Transverse colon (tissue), 4 donors: Measurements from ENCODE around the gene CANX. TPM values are rescaled to one million over a fixed set of nuclear protein-coding genes. Genes with fewer than 3 reads are reported as not detected.

ENCODE experiments used
- DNase-seq: peaks from one replicate; pipeline ENCODE4 v3.0.0-alpha.2; 2019
- H3K27ac ChIP-seq, 4 donors: fragments of 200-600 bp; sonication (generic); 2 replicates each; pipeline ENCODE4 v1.5.1; 2016 to 2018; ENCODE audit warnings: inconsistent platforms in 4 of 4
- H3K27me3 ChIP-seq: fragments of 200-600 bp; sonication (generic); 2 replicates; pipeline ENCODE4 v1.5.1; 2017; ENCODE audit warnings: inconsistent platforms
- H3K36me3 ChIP-seq, 4 donors: fragments of 200-600 bp; sonication (generic); 2 replicates each; pipeline ENCODE4 v1.5.1; 2017 to 2019; ENCODE audit warnings: inconsistent platforms in 4 of 4
- H3K4me1 ChIP-seq, 4 donors: fragments of 200-600 bp; sonication (generic); 2 replicates each; pipeline ENCODE4 v1.5.1; 2017 to 2020; ENCODE audit warnings: inconsistent platforms in 4 of 4
- H3K4me3 ChIP-seq, 4 donors: fragments of 200-600 bp; sonication (generic); 1 replicate in 1 of 4; 2 replicates in 3 of 4; pipeline versions ENCODE4 v1.5.1 to v1.6.1; 2017 to 2019; ENCODE audit warnings: inconsistent platforms in 4 of 4
- H3K9me3 ChIP-seq, 2 donors: fragments of 200-600 bp; sonication (generic); 2 replicates each; pipeline ENCODE4 v1.5.1; 2017 to 2019; ENCODE audit warnings: inconsistent platforms in 2 of 2
- EP300 ChIP-seq: sonication (generic); formaldehyde crosslinking; IDR thresholded peaks from one replicate; pipeline ENCODE4 v1.6.1; 2017; ENCODE audit warnings: antibody characterized with exemption, low read depth
- POLR2A ChIP-seq: fragments of 450-650 bp; IDR thresholded peaks from one replicate; pipeline ENCODE4 v1.6.1; 2016; ENCODE audit warnings: antibody characterized with exemption, mild to moderate bottlenecking, moderate library complexity
- POLR2AphosphoS5 ChIP-seq, 3 donors: sonication (generic); formaldehyde crosslinking; IDR thresholded peaks; one replicate each; pipeline ENCODE4 v1.6.1; 2016; ENCODE audit warnings: antibody characterized with exemption in 3 of 3
- WGBS, 2 donors: methylation state at CpG; one replicate each; pipeline ENCODE4 v1.1.5; 2018; ENCODE audit warnings: low coverage in 1 of 2; 5-methylcytosine and 5-hydroxymethylcytosine counted together
- in situ Hi-C, 4 donors: fragments of 200-750 bp; cut with MboI; loops; one replicate each; pipeline versions ENCODE4 v1.15.0 to v1.15.1; 2017; ENCODE audit warnings: low sequenced_read_pairs in 3 of 4, low pct_ligation_motif_present in 1 of 4, low pct_unique_long_range_greater_than_20kb in 1 of 4
- intact Hi-C: fragments of 100-400 bp; cut with DNase I; formaldehyde crosslinking; loops from one replicate; pipeline ENCODE4 v1.15.1; 2023; ENCODE audit warnings: low total_unique reads
- total RNA-seq, 4 donors: library from RNA; depleted of rRNA; stranded (reverse); fragments of >200 nt; gene quantifications; one replicate each; pipeline ENCODE4 v1.1.0, GENCODE V29; 2016
- TF ChIP-seq, protein P1 (sequence below), 5 experiments: fragments of 200-600 bp in 3 of 5; fragments of 450-650 bp in 2 of 5; sonication (generic) in 3 of 5; IDR thresholded peaks; 1 replicate in 2 of 5; 2 replicates in 3 of 5; pipeline ENCODE4 v1.5.1; 2016 to 2017; ENCODE audit warnings: antibody characterized with exemption in 5 of 5, inconsistent platforms in 3 of 5, mild to moderate bottlenecking in 2 of 5, moderate library complexity in 1 of 5

CANX gene
- total RNA-seq, 4 donors from 2014 or later = 124 to 398 (median 270) TPM

DNA sequence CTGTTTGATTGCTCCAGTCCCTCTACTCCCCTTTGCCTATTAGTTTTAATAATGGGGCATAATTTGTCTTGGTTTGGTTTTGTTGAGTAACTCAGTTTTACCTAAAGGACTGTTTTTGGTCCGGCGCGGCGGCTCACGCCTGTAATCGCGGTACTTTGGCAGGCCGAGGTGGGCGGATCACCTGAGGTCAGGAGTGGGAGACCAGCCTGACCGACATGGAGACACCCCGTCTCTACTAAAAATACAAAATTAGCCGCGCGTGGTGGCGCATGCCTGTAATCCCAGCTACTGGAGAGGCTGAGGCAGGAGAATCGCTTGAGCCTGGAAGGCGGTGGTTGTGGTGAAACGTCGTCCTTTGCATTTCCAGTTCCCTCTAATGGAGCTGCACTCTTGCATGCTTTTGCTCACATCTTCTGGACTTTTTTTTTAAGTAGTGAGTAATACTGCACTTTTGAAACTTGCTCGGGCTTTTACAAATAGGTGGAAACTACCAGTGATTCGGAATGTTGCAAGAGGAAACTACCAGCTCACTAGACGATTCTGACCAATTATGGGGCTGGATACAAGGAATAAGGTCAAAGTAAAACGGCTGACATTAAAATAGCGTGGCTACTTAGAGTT, 33.1 kb downstream of the CANX start:
- Histone ChIP-seq H3K27ac (peak overlapping the region; percentile 97 to 99 (median 99)), H3K4me1 (peaks cover 22 to 44% (median 31%) of the 10 kb centered on the region in 4 donors), H3K4me3 (peak overlapping the region in 3 of 4 donors; percentile 76 to 98 (median 96)), H3K36me3 (peaks cover 0 to 33% (median 18%) of the 10 kb centered on the region in 4 donors), H3K27me3 (no peaks in the 10 kb centered on the region), H3K9me3 (no peaks in the 10 kb centered on the region)
- TF ChIP-seq POLR2AphosphoS5 (IDR thresholded peaks at IDR 0.05) = no peak
- no peak for TF ChIP-seq EP300
- TF ChIP-seq, protein P1, sequence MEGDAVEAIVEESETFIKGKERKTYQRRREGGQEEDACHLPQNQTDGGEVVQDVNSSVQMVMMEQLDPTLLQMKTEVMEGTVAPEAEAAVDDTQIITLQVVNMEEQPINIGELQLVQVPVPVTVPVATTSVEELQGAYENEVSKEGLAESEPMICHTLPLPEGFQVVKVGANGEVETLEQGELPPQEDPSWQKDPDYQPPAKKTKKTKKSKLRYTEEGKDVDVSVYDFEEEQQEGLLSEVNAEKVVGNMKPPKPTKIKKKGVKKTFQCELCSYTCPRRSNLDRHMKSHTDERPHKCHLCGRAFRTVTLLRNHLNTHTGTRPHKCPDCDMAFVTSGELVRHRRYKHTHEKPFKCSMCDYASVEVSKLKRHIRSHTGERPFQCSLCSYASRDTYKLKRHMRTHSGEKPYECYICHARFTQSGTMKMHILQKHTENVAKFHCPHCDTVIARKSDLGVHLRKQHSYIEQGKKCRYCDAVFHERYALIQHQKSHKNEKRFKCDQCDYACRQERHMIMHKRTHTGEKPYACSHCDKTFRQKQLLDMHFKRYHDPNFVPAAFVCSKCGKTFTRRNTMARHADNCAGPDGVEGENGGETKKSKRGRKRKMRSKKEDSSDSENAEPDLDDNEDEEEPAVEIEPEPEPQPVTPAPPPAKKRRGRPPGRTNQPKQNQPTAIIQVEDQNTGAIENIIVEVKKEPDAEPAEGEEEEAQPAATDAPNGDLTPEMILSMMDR (IDR thresholded peaks at IDR 0.05) = no peak
- no peak for TF ChIP-seq POLR2A
- in situ Hi-C loops = no loop called here
- 0 to 64% methylated on average over 5 to 24 of the region's 24 CpGs for WGBS, 2 donors
- peak; percentile 17 for DNase-seq
- intact Hi-C loops = loop anchor here (5.0 kb wide), 1 partner anchor 75 kb away; the partner anchor contains the start of gene MGAT4B

DNA sequence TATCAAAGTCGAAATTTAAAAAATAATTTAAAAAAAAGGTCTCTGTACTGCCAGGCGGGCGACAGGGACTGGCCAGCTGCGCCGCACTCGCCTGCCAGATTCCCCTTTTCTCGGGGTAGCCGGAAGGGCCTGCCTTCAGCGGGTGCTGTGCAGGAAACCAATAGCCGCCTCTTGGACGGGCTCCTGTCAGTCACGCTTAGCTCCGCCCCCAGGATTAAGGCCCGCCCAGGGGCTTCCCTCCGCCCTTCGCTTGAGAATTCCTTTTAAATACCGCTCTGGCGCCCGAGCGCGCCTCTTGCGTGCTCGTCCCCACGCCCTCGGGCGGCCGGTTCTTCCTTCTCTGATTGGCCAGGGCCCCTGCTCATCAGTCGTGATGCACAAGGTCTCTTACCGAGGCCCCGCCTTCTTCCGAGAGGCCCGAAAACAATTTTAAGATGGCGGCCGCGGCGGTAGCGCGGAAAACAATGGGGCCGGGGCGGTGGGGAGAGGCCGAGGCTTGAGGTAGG, 33.7 kb downstream of the CANX start, which contains the start of gene MAML1:
MAML1 (plus strand) TSS at position 411 of the 506 bp plus-strand sequence. CDS start 291 bp downstream, outside the sequence.
- WGBS, 2 donors = 0% methylated on average over 9 to 41 of the region's 41 CpGs
- no peaks in the 10 kb centered on the region for H3K27me3 ChIP-seq
- TF ChIP-seq POLR2A = peak; percentile 63
- TF ChIP-seq, protein P1 (IDR thresholded peaks at IDR 0.05) = no peak
- TF ChIP-seq POLR2AphosphoS5 (IDR thresholded peaks at IDR 0.05) = peak; percentile 76 to 89 (median 81)
- in situ Hi-C loops = no loop called here
- H3K4me3 ChIP-seq = peak within 1 kb of the TSS; percentile 76 to 98 (median 89)
- peak within 1 kb of the TSS; percentile 97 to 99 (median 99) for H3K27ac ChIP-seq
- H3K9me3 ChIP-seq = no peaks in the 10 kb centered on the region
- intact Hi-C loops = loop anchor here (5.0 kb wide), 1 partner anchor 75 kb away; the partner anchor contains the start of gene MGAT4B
- peaks cover 22 to 49% (median 31%) of the 10 kb centered on the region in 4 donors for H3K4me1 ChIP-seq
- peaks cover 0 to 28% (median 13%) of the 10 kb centered on the region in 4 donors for H3K36me3 ChIP-seq
- DNase-seq = peak; percentile 100

DNA sequence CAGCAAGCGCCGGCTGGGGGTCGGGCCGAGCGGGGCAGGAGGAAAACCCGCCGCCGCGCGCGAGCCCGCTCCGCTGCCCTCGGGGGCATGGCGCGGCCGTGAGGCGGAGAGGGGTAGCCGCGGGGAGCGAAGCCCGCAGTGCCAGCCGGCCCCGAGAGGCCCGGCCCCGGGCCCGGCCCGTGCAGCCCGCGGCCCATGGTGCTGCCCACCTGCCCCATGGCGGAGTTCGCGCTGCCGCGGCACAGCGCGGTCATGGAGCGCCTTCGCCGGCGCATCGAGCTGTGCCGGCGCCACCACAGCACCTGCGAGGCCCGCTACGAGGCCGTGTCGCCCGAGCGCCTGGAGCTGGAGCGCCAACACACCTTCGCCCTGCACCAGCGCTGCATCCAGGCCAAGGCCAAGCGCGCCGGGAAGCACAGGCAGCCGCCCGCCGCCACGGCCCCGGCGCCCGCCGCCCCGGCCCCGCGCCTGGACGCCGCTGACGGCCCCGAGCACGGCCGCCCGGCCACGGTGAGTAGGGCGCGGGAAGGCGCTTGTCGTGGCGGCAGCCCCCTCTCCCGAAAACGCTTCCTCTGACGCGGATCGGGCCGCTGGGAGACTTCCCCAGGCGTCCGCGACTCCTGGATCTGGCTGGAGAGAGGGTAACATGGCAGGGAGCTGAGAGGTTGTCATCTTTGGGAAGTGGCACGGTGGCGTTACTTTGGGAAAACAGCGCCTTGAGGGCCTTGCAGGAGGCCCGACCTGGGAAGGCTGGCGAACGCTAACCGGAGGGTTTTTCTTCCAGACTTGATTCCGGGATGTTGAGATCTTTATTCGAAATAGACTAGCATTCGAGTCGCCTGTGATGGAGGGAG, 34.4 kb downstream of the CANX start:
- TF ChIP-seq POLR2AphosphoS5 (IDR thresholded peaks at IDR 0.05) (no peak), POLR2A (no peak), EP300 (no peak)
- TF ChIP-seq, protein P1 (IDR thresholded peaks at IDR 0.05) = no peak
- Histone ChIP-seq H3K9me3 (no peaks in the 10 kb centered on the region), H3K27ac (peak overlapping the region; percentile 97 to 99 (median 99)), H3K4me1 (peaks cover 22 to 56% (median 35%) of the 10 kb centered on the region in 4 donors), H3K36me3 (peaks cover 0 to 21% (median 12%) of the 10 kb centered on the region in 4 donors), H3K27me3 (no peaks in the 10 kb centered on the region), H3K4me3 (peak overlapping the region; percentile 76 to 98 (median 89))
- intact Hi-C loops = loop anchor here (5.0 kb wide), 1 partner anchor 74 kb away; the partner anchor contains the start of gene MGAT4B
- WGBS, 2 donors = 0 to 1% methylated on average over 4 to 86 of the region's 101 CpGs
- DNase-seq = peak; percentile 36
- in situ Hi-C loops = no loop called here

DNA sequence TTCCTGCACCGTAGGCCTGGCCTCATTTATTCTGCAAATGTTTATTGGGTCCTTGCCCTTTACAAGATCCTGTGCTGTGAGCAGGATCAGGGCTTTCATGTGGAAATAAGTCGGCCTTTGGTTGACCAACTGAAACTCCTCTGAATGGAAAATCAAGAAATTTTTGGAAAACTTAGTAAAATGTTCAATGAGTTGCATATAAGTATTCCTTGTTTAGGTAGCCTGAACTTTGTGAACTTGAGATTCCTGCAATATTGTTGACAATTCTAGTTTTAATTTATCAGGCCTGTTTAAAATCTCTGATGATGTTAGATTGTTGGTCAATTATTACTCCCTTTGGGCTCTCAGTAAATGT, 35.0 kb downstream of the CANX start:
- Histone ChIP-seq H3K4me3 (peak overlapping the region; percentile 76 to 98 (median 89)), H3K4me1 (peaks cover 27 to 62% (median 35%) of the 10 kb centered on the region in 4 donors), H3K9me3 (no peaks in the 10 kb centered on the region), H3K27me3 (no peaks in the 10 kb centered on the region), H3K36me3 (peaks cover 0 to 15% (median 9%) of the 10 kb centered on the region in 4 donors), H3K27ac (peak overlapping the region; percentile 97 to 99 (median 99))
- WGBS, 2 donors = 0% methylated on average over 2 of the region's 2 CpGs
- no peak for DNase-seq
- intact Hi-C loops = loop anchor here (5.0 kb wide), 1 partner anchor 74 kb away; the partner anchor contains the start of gene MGAT4B
- no peak for TF ChIP-seq EP300
- TF ChIP-seq POLR2A = no peak
- TF ChIP-seq, protein P1 (IDR thresholded peaks at IDR 0.05) = no peak
- TF ChIP-seq POLR2AphosphoS5 (IDR thresholded peaks at IDR 0.05) = no peak
- in situ Hi-C loops = no loop called here
